GM23338 (cell line): ENCODE data around the gene NTN1. TPM values are rescaled to one million over a fixed set of nuclear protein-coding genes. Genes with fewer than 3 reads are reported as not detected.

Experiments used
- ATAC-seq: fragments of 200-7000 bp; cut with Tn5 transposase; 3 replicates; pipeline ENCODE4 v1.9.1; 2020
- DNase-seq: peaks from one replicate; pipeline ENCODE4 v3.0.0-alpha.2; 2015; ENCODE audit warnings: low spot score
- H2AFZ ChIP-seq: fragments of 200-600 bp; sonication (generic); 2 replicates; pipeline ENCODE4 v1.8.0; 2016; ENCODE audit warnings: antibody characterized with exemption, mild to moderate bottlenecking, moderate library complexity
- H3F3A ChIP-seq: fragments of 200-600 bp; sonication (generic); replicated peaks from 2 replicates; pipeline ENCODE4 v1.8.0; 2017; ENCODE audit warnings: antibody characterized with exemption, mixed run types, low read depth
- H3K27ac ChIP-seq: fragments of 200-600 bp; sonication (generic); 2 replicates; pipeline ENCODE4 v1.6.1; 2016; ENCODE audit warnings: low read depth
- H3K27me3 ChIP-seq: fragments of 200-600 bp; sonication (generic); 2 replicates; pipeline ENCODE4 v1.8.0; 2016; ENCODE audit warnings: mild to moderate bottlenecking, mixed run types, moderate library complexity; ENCODE audit not compliant: insufficient read depth
- H3K36me3 ChIP-seq: fragments of 200-600 bp; sonication (generic); 2 replicates; pipeline ENCODE4 v1.8.0; 2016; ENCODE audit warnings: mild to moderate bottlenecking; ENCODE audit not compliant: insufficient read depth
- H3K4me1 ChIP-seq: fragments of 200-600 bp; sonication (generic); 2 replicates; pipeline ENCODE4 v1.8.0; 2016; ENCODE audit warnings: mild to moderate bottlenecking, moderate library complexity; ENCODE audit not compliant: insufficient read depth
- H3K4me2 ChIP-seq: fragments of 200-600 bp; sonication (generic); 2 replicates; pipeline ENCODE4 v1.7.1; 2017; ENCODE audit warnings: mixed run types
- H3K4me3 ChIP-seq: fragments of 200-600 bp; sonication (generic); 2 replicates; pipeline ENCODE4 v1.6.1; 2016; ENCODE audit warnings: mixed run types
- H3K79me2 ChIP-seq: fragments of 200-600 bp; sonication (generic); replicated peaks from 2 replicates; pipeline ENCODE4 v1.8.0; 2017; ENCODE audit warnings: mild to moderate bottlenecking; ENCODE audit not compliant: insufficient read depth
- H3K9me2 ChIP-seq: fragments of 200-600 bp; sonication (generic); 2 replicates; pipeline ENCODE4 v1.8.0; 2017; ENCODE audit not compliant: insufficient read depth
- H4K20me1 ChIP-seq: fragments of 200-600 bp; sonication (generic); replicated peaks from 2 replicates; pipeline ENCODE4 v1.8.0; 2017; ENCODE audit warnings: mild to moderate bottlenecking; ENCODE audit not compliant: insufficient read depth
- H3K27ac Mint-ChIP-seq: 2 replicates; pipeline ENCODE4 v1.8.0; 2020; ENCODE audit warnings: inconsistent platforms, mild to moderate bottlenecking, moderate library complexity, mixed read lengths
- H3K27me3 Mint-ChIP-seq: 3 replicates; pipeline ENCODE4 v1.8.0; 2022; ENCODE audit warnings: low read depth, mild to moderate bottlenecking, moderate library complexity, mixed read lengths, inconsistent platforms; ENCODE audit not compliant: insufficient read depth, poor library complexity
- H3K36me3 Mint-ChIP-seq: 3 replicates; pipeline ENCODE4 v1.8.0; 2021; ENCODE audit warnings: low read depth, mild to moderate bottlenecking, inconsistent platforms, moderate library complexity, mixed read lengths
- H3K4me1 Mint-ChIP-seq: 3 replicates; pipeline ENCODE4 v1.8.0; 2020; ENCODE audit warnings: mild to moderate bottlenecking, inconsistent platforms, mixed read lengths
- H3K4me3 Mint-ChIP-seq: 3 replicates; pipeline ENCODE4 v1.8.0; 2021; ENCODE audit warnings: moderate library complexity, mild to moderate bottlenecking, inconsistent platforms, mixed read lengths
- H3K9me3 Mint-ChIP-seq: 3 replicates; pipeline ENCODE4 v1.8.0; 2020; ENCODE audit warnings: moderate library complexity, mild to moderate bottlenecking, inconsistent platforms, mixed read lengths
- CREB1 ChIP-seq: fragments of 250-450 bp; sonication (Bioruptor Pico); IDR thresholded peaks from 2 replicates; pipeline ENCODE4 v1.5.0; 2020; ENCODE audit warnings: low read depth, mild to moderate bottlenecking, moderate library complexity
- EZH2 ChIP-seq: fragments of 200-600 bp; sonication (generic); IDR thresholded peaks from one replicate; pipeline ENCODE4 v1.8.0; 2017; ENCODE audit warnings: antibody characterized with exemption, mild to moderate bottlenecking, low read depth; ENCODE audit not compliant: unreplicated experiment
- EZH2phosphoT487 ChIP-seq: fragments of 200-600 bp; sonication (generic); IDR thresholded peaks from one replicate; pipeline ENCODE4 v1.8.1; 2018; ENCODE audit warnings: antibody characterized with exemption; ENCODE audit not compliant: unreplicated experiment
- JUNB ChIP-seq: IDR thresholded peaks from one replicate; pipeline ENCODE4 v1.6.1; 2016; ENCODE audit warnings: antibody characterized with exemption; ENCODE audit not compliant: unreplicated experiment
- NANOG ChIP-seq: IDR thresholded peaks from 2 replicates; pipeline ENCODE4 v1.6.1; 2016; ENCODE audit warnings: antibody characterized with exemption, borderline replicate concordance
- POLR2AphosphoS5 ChIP-seq: IDR thresholded peaks from 2 replicates; pipeline ENCODE4 v1.6.1; 2016; ENCODE audit warnings: antibody characterized with exemption, low read depth
- REST ChIP-seq: IDR thresholded peaks from one replicate; pipeline ENCODE4 v1.6.1; 2018; ENCODE audit warnings: antibody characterized with exemption; ENCODE audit not compliant: unreplicated experiment
- STAT1 ChIP-seq: IDR thresholded peaks from one replicate; pipeline ENCODE4 v1.6.1; 2016; ENCODE audit warnings: antibody characterized with exemption; ENCODE audit not compliant: unreplicated experiment
- ZNF114 ChIP-seq: fragments of 250-450 bp; sonication (Bioruptor Pico); IDR thresholded peaks from 2 replicates; pipeline ENCODE4 v1.5.0; 2020; ENCODE audit warnings: mild to moderate bottlenecking, moderate library complexity
- ZNF331 ChIP-seq: fragments of 250-450 bp; sonication (Bioruptor Pico); IDR thresholded peaks from 2 replicates; pipeline ENCODE4 v1.5.0; 2020; ENCODE audit warnings: low read depth, mild to moderate bottlenecking, moderate library complexity
- polyA plus RNA-seq: library from polyadenylated mRNA; unstranded; fragments of >200 nt; fragmentation: Nextera tagmentation; extraction: Ambion mirVana; gene quantifications from 2 replicates; pipeline ENCODE4 v1.2.1, GENCODE V29; 2016
- total RNA-seq: library from RNA; depleted of rRNA; stranded (reverse); fragments of >200 nt; shearing (Covaris generic); gene quantifications from 2 replicates; pipeline ENCODE4 v1.2.3, GENCODE V29; 2014
- TF ChIP-seq, protein P1 (sequence below): IDR thresholded peaks from 2 replicates; pipeline ENCODE4 v1.6.1; 2016; ENCODE audit warnings: antibody characterized with exemption
- TF ChIP-seq, protein P2 (sequence below), 2 experiments: fragments of 200-600 bp in 1 of 2; sonication (generic) in 1 of 2; conservative IDR thresholded peaks; 2 replicates each; pipeline versions ENCODE4 v1.5.1 to v1.6.1; 2016 to 2017; ENCODE audit warnings: antibody characterized with exemption in 2 of 2, low read depth in 2 of 2, mild to moderate bottlenecking in 2 of 2, moderate library complexity in 1 of 2
- TF ChIP-seq, protein P3 (sequence below): fragments of 250-450 bp; sonication (Bioruptor Pico); IDR thresholded peaks from 2 replicates; pipeline ENCODE4 v1.5.0; 2020; ENCODE audit warnings: mild to moderate bottlenecking, moderate library complexity

NTN1 gene
- total and polyA plus RNA-seq, 2 experiments from 2014 or later, result 0.57 to 2.6 TPM

GRCh38 chr17:9233761-9234160 is 212.5 kb downstream of the NTN1 start:
- peaks cover 4% of the 10 kb centered on the region; the same call in 1 of the 2 replicates for H3K27me3 ChIP-seq
- peaks cover 2% of the 10 kb centered on the region; the same call in 1 of the 2 replicates for H3K4me1 ChIP-seq
- no peaks in the 10 kb centered on the region for H3K79me2 ChIP-seq
- no peaks in the 10 kb centered on the region for H4K20me1 ChIP-seq
- no peaks in the 10 kb centered on the region for H3K9me2 ChIP-seq
- ATAC-seq (no peak; the same call in 2 of the 3 replicates), DNase-seq (no peak)
- H3K36me3 ChIP-seq, result no peaks in the 10 kb centered on the region
- Mint-ChIP-seq H3K4me3 (no peak overlapping the region), H3K27ac (no peak overlapping the region), H3K27me3 (peaks cover 11% of the 10 kb centered on the region), H3K9me3 (no peaks in the 10 kb centered on the region; the same call in 2 of the 3 replicates), H3K36me3 (no peaks in the 10 kb centered on the region; the same call in 2 of the 3 replicates), H3K4me1 (peaks cover 2% of the 10 kb centered on the region)
- H3K27ac ChIP-seq, result no peak overlapping the region
- H2AFZ ChIP-seq, result no peak overlapping the region
- H3F3A ChIP-seq, result no peaks in the 10 kb centered on the region
- H3K4me2 ChIP-seq, result no peak overlapping the region
- H3K4me3 ChIP-seq, result no peak overlapping the region
- TF ChIP-seq, protein P1, sequence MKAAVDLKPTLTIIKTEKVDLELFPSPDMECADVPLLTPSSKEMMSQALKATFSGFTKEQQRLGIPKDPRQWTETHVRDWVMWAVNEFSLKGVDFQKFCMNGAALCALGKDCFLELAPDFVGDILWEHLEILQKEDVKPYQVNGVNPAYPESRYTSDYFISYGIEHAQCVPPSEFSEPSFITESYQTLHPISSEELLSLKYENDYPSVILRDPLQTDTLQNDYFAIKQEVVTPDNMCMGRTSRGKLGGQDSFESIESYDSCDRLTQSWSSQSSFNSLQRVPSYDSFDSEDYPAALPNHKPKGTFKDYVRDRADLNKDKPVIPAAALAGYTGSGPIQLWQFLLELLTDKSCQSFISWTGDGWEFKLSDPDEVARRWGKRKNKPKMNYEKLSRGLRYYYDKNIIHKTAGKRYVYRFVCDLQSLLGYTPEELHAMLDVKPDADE, result no peak
- no peak for TF ChIP-seq ZNF114 (CRISPR knock-in tag)
- TF ChIP-seq POLR2AphosphoS5, result no peak
- TF ChIP-seq JUNB, result no peak
- no peak for TF ChIP-seq STAT1
- no peak for TF ChIP-seq NANOG
- no peak for TF ChIP-seq CREB1 (CRISPR knock-in tag)
- TF ChIP-seq REST, result no peak
- TF ChIP-seq EZH2phosphoT487, result no peak
- TF ChIP-seq, protein P2, sequence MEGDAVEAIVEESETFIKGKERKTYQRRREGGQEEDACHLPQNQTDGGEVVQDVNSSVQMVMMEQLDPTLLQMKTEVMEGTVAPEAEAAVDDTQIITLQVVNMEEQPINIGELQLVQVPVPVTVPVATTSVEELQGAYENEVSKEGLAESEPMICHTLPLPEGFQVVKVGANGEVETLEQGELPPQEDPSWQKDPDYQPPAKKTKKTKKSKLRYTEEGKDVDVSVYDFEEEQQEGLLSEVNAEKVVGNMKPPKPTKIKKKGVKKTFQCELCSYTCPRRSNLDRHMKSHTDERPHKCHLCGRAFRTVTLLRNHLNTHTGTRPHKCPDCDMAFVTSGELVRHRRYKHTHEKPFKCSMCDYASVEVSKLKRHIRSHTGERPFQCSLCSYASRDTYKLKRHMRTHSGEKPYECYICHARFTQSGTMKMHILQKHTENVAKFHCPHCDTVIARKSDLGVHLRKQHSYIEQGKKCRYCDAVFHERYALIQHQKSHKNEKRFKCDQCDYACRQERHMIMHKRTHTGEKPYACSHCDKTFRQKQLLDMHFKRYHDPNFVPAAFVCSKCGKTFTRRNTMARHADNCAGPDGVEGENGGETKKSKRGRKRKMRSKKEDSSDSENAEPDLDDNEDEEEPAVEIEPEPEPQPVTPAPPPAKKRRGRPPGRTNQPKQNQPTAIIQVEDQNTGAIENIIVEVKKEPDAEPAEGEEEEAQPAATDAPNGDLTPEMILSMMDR (conservative IDR thresholded peaks at IDR 0.05; ENCODE audit: low read depth in 2 of 2), result no peak
- TF ChIP-seq ZNF331 (CRISPR knock-in tag), result no peak
- TF ChIP-seq, protein P3, sequence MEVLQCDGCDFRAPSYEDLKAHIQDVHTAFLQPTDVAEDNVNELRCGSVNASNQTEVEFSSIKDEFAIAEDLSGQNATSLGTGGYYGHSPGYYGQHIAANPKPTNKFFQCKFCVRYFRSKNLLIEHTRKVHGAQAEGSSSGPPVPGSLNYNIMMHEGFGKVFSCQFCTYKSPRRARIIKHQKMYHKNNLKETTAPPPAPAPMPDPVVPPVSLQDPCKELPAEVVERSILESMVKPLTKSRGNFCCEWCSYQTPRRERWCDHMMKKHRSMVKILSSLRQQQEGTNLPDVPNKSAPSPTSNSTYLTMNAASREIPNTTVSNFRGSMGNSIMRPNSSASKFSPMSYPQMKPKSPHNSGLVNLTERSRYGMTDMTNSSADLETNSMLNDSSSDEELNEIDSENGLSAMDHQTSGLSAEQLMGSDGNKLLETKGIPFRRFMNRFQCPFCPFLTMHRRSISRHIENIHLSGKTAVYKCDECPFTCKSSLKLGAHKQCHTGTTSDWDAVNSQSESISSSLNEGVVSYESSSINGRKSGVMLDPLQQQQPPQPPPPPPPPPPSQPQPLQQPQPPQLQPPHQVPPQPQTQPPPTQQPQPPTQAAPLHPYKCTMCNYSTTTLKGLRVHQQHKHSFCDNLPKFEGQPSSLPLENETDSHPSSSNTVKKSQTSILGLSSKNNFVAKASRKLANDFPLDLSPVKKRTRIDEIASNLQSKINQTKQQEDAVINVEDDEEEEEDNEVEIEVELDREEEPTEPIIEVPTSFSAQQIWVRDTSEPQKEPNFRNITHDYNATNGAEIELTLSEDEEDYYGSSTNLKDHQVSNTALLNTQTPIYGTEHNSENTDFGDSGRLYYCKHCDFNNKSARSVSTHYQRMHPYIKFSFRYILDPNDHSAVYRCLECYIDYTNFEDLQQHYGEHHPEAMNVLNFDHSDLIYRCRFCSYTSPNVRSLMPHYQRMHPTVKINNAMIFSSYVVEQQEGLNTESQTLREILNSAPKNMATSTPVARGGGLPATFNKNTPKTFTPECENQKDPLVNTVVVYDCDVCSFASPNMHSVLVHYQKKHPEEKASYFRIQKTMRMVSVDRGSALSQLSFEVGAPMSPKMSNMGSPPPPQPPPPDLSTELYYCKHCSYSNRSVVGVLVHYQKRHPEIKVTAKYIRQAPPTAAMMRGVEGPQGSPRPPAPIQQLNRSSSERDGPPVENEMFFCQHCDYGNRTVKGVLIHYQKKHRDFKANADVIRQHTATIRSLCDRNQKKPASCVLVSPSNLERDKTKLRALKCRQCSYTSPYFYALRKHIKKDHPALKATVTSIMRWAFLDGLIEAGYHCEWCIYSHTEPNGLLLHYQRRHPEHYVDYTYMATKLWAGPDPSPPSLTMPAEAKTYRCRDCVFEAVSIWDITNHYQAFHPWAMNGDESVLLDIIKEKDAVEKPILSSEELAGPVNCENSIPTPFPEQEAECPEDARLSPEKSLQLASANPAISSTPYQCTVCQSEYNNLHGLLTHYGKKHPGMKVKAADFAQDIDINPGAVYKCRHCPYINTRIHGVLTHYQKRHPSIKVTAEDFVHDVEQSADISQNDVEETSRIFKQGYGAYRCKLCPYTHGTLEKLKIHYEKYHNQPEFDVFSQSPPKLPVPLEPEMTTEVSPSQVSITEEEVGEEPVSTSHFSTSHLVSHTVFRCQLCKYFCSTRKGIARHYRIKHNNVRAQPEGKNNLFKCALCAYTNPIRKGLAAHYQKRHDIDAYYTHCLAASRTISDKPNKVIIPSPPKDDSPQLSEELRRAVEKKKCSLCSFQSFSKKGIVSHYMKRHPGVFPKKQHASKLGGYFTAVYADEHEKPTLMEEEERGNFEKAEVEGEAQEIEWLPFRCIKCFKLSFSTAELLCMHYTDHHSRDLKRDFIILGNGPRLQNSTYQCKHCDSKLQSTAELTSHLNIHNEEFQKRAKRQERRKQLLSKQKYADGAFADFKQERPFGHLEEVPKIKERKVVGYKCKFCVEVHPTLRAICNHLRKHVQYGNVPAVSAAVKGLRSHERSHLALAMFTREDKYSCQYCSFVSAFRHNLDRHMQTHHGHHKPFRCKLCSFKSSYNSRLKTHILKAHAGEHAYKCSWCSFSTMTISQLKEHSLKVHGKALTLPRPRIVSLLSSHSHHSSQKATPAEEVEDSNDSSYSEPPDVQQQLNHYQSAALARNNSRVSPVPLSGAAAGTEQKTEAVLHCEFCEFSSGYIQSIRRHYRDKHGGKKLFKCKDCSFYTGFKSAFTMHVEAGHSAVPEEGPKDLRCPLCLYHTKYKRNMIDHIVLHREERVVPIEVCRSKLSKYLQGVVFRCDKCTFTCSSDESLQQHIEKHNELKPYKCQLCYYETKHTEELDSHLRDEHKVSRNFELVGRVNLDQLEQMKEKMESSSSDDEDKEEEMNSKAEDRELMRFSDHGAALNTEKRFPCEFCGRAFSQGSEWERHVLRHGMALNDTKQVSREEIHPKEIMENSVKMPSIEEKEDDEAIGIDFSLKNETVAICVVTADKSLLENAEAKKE (CRISPR knock-in tag), result no peak
- no peak for TF ChIP-seq EZH2
